Fibroblast of lung (primary cell): ENCODE measurements around the gene ARHGEF18. TPM values are rescaled to one million over a fixed set of nuclear protein-coding genes. Genes with fewer than 3 reads are reported as not detected.

ENCODE experiments used
- DNase-seq, 2 donors: peaks; one replicate each; pipeline versions ENCODE4 v3.0.0 to v3.0.0-alpha.2; 2010; ENCODE audit warnings: low read depth in 2 of 2
- H2AFZ ChIP-seq: 2 replicates; pipeline ENCODE4 v1.5.1; 2012; ENCODE audit warnings: low read length, control low read depth, inconsistent platforms
- H3K27ac ChIP-seq: 2 replicates; pipeline ENCODE4 v1.5.1; 2011; ENCODE audit warnings: low read length, control low read depth; ENCODE audit not compliant: insufficient read depth
- H3K27me3 ChIP-seq: 2 replicates; pipeline ENCODE4 v1.5.1; 2011; ENCODE audit warnings: mild to moderate bottlenecking, low read length; ENCODE audit not compliant: control insufficient read depth, insufficient read depth
- H3K36me3 ChIP-seq: 2 replicates; pipeline ENCODE4 v1.5.1; 2011; ENCODE audit warnings: low read length; ENCODE audit not compliant: control insufficient read depth, insufficient read depth
- H3K4me1 ChIP-seq: 2 replicates; pipeline ENCODE4 v1.5.1; 2011; ENCODE audit warnings: low read length; ENCODE audit not compliant: control insufficient read depth, insufficient read depth; ENCODE audit errors: extremely low read depth
- H3K4me2 ChIP-seq: 2 replicates; pipeline ENCODE4 v1.5.1; 2011; ENCODE audit warnings: low read length, control low read depth; ENCODE audit not compliant: insufficient read depth; ENCODE audit errors: extremely low read depth
- H3K4me3 ChIP-seq, 4 experiments: fragments of 200-600 bp in 1 of 4; sonication (generic) in 1 of 4; replicated peaks in 1 of 4; 2 replicates each; pipeline ENCODE4 v1.5.1; 2011 to 2016; ENCODE audit warnings: low read length in 4 of 4, low read depth in 3 of 4, mild to moderate bottlenecking in 3 of 4, control low read depth in 2 of 4, inconsistent platforms in 1 of 4, mixed read lengths in 1 of 4; ENCODE audit not compliant: insufficient read depth in 1 of 4; ENCODE audit errors: control extremely low read depth in 1 of 4
- H3K79me2 ChIP-seq: 2 replicates; pipeline ENCODE4 v1.5.1; 2012; ENCODE audit warnings: mild to moderate bottlenecking, low read length, inconsistent platforms; ENCODE audit not compliant: control insufficient read depth, insufficient read depth
- H3K9ac ChIP-seq: 2 replicates; pipeline ENCODE4 v1.5.1; 2011; ENCODE audit warnings: mild to moderate bottlenecking, low read length, control low read depth; ENCODE audit not compliant: insufficient read depth
- H3K9me3 ChIP-seq: 2 replicates; pipeline ENCODE4 v1.5.1; 2012; ENCODE audit warnings: low read depth, low read length; ENCODE audit not compliant: control insufficient read depth, insufficient read depth
- H4K20me1 ChIP-seq: 2 replicates; pipeline ENCODE4 v1.5.1; 2011; ENCODE audit warnings: low read length; ENCODE audit not compliant: control insufficient read depth, insufficient read depth; ENCODE audit errors: extremely low read depth
- EZH2 ChIP-seq: IDR thresholded peaks from 2 replicates; pipeline ENCODE4 v1.5.1; 2012; ENCODE audit warnings: low read length, control low read depth, mild to moderate bottlenecking; ENCODE audit errors: missing control alignments
- polyA plus RNA-seq, 2 donors: library from polyadenylated mRNA; depleted of rRNA in 1 of 2; stranded (reverse) in 1 of 2; unstranded in 1 of 2; fragments of >200 nt; gene quantifications; 2 replicates each; pipeline ENCODE4 v1.2.1, GENCODE V29; 2011 to 2012; ENCODE audit warnings: missing spikeins in 1 of 2
- total RNA-seq: library from RNA; depleted of rRNA; stranded (reverse); fragments of >200 nt; gene quantifications from 2 replicates; pipeline ENCODE4 v1.2.1, GENCODE V29; 2014
- TF ChIP-seq, protein P1 (sequence below), 2 donors: IDR thresholded peaks in 1 of 2; conservative IDR thresholded peaks in 1 of 2; 1 replicate in 1 of 2; 2 replicates in 1 of 2; pipeline ENCODE4 v1.5.1; 2011 to 2012; ENCODE audit warnings: low read length in 2 of 2, control low read depth in 1 of 2, inconsistent platforms in 1 of 2, low read depth in 1 of 2, mild to moderate bottlenecking in 1 of 2

Gene ARHGEF18
- total and polyA plus RNA-seq, 2 donors (not counting 1 experiment from before 2014, with no cell fraction given), result 6.1 to 45.1 TPM

DNA sequence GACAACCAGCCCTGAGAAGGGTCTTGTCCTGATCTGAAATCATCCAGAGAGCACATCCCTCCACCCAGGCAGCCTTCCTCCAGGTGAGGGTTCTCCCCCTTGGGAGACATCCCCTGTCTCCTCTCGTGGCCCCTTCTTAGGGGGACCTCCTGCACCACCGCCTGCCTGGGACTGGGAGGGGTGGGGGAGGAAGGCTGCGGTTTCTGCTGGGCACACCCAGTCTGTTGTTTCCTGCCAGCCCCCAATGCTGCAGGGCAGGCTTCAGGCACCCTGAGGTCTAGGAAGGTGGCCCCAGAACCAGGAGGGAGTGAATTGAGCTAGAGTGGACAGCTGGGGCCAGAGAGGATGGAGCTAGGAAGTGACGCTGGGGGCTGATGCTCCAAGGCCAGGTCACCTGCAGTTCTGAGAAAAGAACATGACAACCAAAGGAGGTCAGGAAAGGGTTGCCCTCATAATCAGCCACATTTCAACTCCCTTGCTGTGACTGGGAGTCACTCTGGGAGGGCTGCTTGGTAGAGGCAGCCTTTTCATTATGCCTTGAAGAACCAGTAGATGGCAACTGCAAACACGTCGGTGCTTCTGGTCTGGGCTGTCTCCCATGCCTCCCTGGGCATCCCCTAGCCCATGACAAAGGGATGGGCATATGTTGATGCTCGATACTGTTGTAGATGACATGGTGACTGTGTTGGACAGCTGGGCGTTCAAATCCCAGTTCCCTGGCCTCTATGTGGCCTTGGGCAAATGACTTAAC is 1.4 kb downstream of the ARHGEF18 start:
- H3K27ac ChIP-seq, result no peak overlapping the region
- H3K27me3 ChIP-seq, result no peaks in the 10 kb centered on the region
- no peaks in the 10 kb centered on the region for H3K36me3 ChIP-seq
- DNase-seq, result no peak
- H3K4me2 ChIP-seq, result no peak overlapping the region
- no peaks in the 10 kb centered on the region for H4K20me1 ChIP-seq
- no peak overlapping the region for H2AFZ ChIP-seq
- no peak overlapping the region for H3K4me3 ChIP-seq
- no peaks in the 10 kb centered on the region for H3K79me2 ChIP-seq
- H3K9ac ChIP-seq, result no peak overlapping the region
- TF ChIP-seq, protein P1, sequence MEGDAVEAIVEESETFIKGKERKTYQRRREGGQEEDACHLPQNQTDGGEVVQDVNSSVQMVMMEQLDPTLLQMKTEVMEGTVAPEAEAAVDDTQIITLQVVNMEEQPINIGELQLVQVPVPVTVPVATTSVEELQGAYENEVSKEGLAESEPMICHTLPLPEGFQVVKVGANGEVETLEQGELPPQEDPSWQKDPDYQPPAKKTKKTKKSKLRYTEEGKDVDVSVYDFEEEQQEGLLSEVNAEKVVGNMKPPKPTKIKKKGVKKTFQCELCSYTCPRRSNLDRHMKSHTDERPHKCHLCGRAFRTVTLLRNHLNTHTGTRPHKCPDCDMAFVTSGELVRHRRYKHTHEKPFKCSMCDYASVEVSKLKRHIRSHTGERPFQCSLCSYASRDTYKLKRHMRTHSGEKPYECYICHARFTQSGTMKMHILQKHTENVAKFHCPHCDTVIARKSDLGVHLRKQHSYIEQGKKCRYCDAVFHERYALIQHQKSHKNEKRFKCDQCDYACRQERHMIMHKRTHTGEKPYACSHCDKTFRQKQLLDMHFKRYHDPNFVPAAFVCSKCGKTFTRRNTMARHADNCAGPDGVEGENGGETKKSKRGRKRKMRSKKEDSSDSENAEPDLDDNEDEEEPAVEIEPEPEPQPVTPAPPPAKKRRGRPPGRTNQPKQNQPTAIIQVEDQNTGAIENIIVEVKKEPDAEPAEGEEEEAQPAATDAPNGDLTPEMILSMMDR (conservative IDR thresholded peaks at IDR 0.05 in 1 of 2, IDR thresholded peaks at IDR 0.05 in 1 of 2; ENCODE audit: low read depth in 1 of 2, low read length in 2 of 2), result no peak
- H3K4me1 ChIP-seq, result no peaks in the 10 kb centered on the region
- no peaks in the 10 kb centered on the region for H3K9me3 ChIP-seq

DNA sequence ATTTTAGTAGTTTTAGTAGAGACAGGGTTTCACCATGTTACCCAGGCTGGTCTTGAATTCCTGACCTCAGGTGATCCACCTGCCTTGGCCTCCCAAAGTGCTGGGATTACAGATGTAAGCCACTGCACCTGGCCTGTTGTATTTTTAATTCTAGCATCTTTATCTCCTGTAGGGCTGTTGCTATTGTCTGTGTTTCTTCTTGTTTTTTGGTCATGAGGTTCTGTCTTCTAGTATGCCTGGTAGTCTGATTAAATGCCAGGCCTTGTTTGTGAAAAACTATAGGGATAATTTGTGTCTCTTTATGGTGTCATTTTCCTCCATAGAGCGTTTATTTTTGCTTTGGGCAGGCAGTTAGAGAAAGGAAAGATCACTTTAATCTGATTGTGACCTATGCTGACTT is 3.1 kb downstream of the ARHGEF18 start:
- Histone ChIP-seq H3K36me3 (no peaks in the 10 kb centered on the region), H3K9me3 (no peaks in the 10 kb centered on the region)

DNA sequence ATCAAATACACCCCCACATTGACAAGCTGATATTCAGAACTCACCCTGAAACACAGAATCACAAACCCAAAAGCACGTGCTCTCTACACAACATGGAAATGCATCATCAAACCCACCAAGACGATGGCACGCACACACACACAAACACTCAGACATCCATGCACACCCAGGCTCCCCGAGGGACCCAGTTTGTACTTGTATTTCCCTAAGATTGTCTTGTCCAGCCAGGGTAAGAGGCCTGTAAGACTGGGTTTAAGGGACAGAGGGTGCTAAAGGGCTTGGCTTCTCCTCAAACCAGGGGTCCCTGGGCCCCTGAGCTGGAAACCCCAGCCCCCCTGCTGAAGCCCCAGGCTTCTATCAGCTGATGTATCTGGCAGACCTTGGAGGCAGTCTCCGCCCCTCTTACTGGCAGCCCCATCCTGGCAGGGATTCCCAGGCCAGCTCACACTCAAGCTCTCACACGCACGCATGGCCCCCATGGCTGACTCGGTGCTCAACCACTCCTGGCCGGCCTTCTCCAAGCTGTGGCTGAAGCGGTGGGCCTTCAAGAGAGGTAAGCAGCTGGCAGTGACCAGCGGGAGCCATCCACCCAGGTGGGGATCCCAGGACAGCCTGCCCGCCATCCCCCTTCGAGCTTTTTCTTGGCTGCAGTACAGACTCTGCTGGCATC is 6.5 kb downstream of the ARHGEF18 start:
- no peak overlapping the region for H2AFZ ChIP-seq
- no peak overlapping the region for H3K4me3 ChIP-seq
- H3K79me2 ChIP-seq, result no peaks in the 10 kb centered on the region
- TF ChIP-seq EZH2, result no peak
- TF ChIP-seq, protein P1 (conservative IDR thresholded peaks at IDR 0.05 in 1 of 2, IDR thresholded peaks at IDR 0.05 in 1 of 2; ENCODE audit: low read depth in 1 of 2, low read length in 2 of 2), result no peak
- no peak overlapping the region for H3K4me2 ChIP-seq
- H3K27me3 ChIP-seq, result no peaks in the 10 kb centered on the region
- peak; percentile 27 to 52 for DNase-seq
- no peak overlapping the region for H3K9ac ChIP-seq
- H3K9me3 ChIP-seq, result no peaks in the 10 kb centered on the region
- no peaks in the 10 kb centered on the region for H3K4me1 ChIP-seq
- no peak overlapping the region for H3K27ac ChIP-seq
- H3K36me3 ChIP-seq, result no peaks in the 10 kb centered on the region
- H4K20me1 ChIP-seq, result no peaks in the 10 kb centered on the region

More for the DNA sequence above, 3.1 kb downstream of the ARHGEF18 start:
- no peak for DNase-seq
- TF ChIP-seq, protein P1 (conservative IDR thresholded peaks at IDR 0.05 in 1 of 2, IDR thresholded peaks at IDR 0.05 in 1 of 2; ENCODE audit: low read depth in 1 of 2, low read length in 2 of 2), result no peak
- no peak for TF ChIP-seq EZH2
- Histone ChIP-seq H3K27me3 (no peaks in the 10 kb centered on the region), H3K4me3 (no peak overlapping the region), H3K4me1 (no peaks in the 10 kb centered on the region), H2AFZ (no peak overlapping the region), H3K9ac (no peak overlapping the region), H4K20me1 (no peaks in the 10 kb centered on the region), H3K79me2 (no peaks in the 10 kb centered on the region), H3K4me2 (no peak overlapping the region), H3K27ac (no peak overlapping the region)
